ENCODE measurements around the gene PRUNE1.

GRCh38 chr1:151043163-151043562, 34.9 kb downstream of the PRUNE1 start:
- TF ChIP-seq CTCF (conservative IDR thresholded peaks at IDR 0.05 in 1 of 2, IDR thresholded peaks at IDR 0.05 in 1 of 2; ENCODE audit: low read depth in 1 of 2, low read length in 2 of 2): no peak
- no peak for TF ChIP-seq EZH2 (IDR thresholded peaks at IDR 0.05; ENCODE audit: low read length, missing control alignments)
